Measurements from ENCODE around the gene TPGS1.
"Not testable (repeated sequence)": the region's sequence is repeated elsewhere in the genome, so short reads cannot be mapped to it uniquely, and the experiment has no call there.

Gene TPGS1

DNA sequence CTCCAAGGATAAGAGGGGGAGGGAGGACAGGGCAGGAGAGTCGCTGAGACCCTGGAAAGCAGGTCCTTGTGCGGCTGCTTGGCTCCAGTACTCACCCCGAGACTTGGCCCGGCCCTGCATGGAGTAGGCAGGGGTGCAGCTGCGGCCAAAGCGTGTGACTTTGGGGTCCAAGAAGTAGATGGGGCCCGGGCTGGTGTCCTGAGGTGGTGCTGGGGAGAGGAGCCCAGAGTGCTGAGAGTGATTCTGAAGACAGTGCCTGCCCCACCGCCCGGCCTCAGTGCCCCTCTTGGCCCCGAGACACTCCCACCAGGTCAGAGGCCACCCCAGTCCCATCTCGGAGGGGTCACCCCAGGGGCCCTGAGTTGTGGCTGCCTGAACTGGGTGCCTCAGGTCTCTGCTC lies 39.7 kb upstream of the TPGS1 start:
- in situ Hi-C loops (cut with HindIII; ENCODE audit: low pct_unique_long_range_greater_than_20kb, low sequenced_read_pairs) = no loop called here
- no peak for DNase-seq (ENCODE audit: low read depth in 1 of 2, low spot score in 1 of 2)
- TF ChIP-seq JUND (IDR thresholded peaks at IDR 0.05; ENCODE audit: low read depth) = no peak

DNA sequence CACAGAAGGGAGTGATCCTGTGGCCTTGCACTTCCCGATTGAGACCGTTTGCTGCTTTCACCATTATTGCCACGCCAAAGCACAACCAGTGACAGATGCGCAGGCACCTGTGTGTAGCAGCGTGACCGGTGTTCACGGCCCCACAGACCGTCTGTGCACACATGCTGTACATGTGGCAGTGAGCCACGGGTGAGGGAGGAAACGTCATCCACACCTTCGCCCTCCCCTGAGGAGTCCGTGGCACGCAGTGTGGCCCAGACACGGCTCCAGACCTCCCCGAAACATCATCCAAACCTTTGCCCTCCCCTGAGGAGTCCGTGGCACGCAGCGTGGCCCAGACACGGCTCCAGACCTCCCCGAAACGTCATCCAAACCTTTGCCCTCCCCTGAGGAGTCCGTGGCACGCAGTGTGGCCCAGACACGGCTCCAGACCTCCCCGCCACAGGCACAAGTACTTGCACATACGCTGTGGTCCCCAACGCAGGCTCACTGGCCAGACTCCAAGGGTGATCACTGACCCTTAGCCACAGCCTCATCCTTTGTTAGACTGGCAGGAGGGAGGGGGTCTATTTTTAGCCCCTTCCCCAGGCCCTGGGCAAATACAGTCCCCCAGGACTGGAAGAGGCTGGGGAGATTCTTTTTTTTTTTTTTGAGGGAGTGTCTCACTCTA lies 38.6 kb upstream of the TPGS1 start:
- DNase-seq (ENCODE audit: low read depth in 1 of 2, low spot score in 1 of 2) = no peak
- no peak for TF ChIP-seq JUND (IDR thresholded peaks at IDR 0.05; ENCODE audit: low read depth)
- in situ Hi-C loops (cut with HindIII; ENCODE audit: low pct_unique_long_range_greater_than_20kb, low sequenced_read_pairs) = no loop called here

DNA sequence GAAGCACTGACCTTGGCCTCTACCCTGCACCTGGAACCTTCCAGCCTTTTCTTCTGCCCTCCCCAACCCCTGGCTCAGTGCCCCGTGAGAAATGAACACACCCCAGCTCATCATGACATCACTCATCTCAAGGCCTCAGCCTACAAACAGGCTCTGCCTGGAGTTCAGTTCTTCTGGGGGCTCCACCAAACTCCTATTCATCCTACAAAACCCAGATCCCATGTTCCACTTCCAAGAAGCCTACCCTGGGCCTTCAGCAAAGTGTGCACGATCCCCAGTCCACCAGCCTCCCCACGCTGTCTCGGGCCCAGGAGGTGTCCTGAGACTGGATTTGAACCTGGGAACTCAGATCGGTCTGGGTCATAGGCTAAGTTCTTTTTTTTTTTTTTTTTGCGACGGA lies 37.5 kb upstream of the TPGS1 start:
- no peak for TF ChIP-seq JUND (IDR thresholded peaks at IDR 0.05; ENCODE audit: low read depth)
- in situ Hi-C loops (cut with HindIII; ENCODE audit: low pct_unique_long_range_greater_than_20kb, low sequenced_read_pairs) = no loop called here
- no peak for DNase-seq (ENCODE audit: low read depth in 1 of 2, low spot score in 1 of 2)

DNA sequence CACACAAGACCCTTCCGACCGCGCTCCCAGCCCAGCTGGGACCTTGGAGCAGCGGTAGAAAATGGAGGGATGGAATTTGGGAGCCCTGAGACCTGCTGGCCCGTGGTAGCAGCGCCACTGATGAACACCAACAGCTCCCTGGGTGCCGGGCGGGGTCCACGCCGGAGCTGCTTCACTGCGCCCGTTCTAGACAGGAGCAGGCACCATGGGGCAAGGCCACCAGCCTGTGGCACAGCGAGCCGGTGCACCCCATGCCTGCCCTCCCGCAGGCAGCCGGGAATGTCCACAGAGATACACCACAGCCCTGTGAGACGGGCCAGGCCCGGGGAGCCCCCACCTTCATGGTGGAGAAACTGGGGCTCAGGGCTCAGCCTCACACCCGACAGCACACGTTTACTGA lies 36.6 kb upstream of the TPGS1 start:
- TF ChIP-seq JUND (IDR thresholded peaks at IDR 0.05; ENCODE audit: low read depth) = no peak
- in situ Hi-C loops (cut with HindIII; ENCODE audit: low pct_unique_long_range_greater_than_20kb, low sequenced_read_pairs) = no loop called here
- no peak for DNase-seq (ENCODE audit: low read depth in 1 of 2, low spot score in 1 of 2)

DNA sequence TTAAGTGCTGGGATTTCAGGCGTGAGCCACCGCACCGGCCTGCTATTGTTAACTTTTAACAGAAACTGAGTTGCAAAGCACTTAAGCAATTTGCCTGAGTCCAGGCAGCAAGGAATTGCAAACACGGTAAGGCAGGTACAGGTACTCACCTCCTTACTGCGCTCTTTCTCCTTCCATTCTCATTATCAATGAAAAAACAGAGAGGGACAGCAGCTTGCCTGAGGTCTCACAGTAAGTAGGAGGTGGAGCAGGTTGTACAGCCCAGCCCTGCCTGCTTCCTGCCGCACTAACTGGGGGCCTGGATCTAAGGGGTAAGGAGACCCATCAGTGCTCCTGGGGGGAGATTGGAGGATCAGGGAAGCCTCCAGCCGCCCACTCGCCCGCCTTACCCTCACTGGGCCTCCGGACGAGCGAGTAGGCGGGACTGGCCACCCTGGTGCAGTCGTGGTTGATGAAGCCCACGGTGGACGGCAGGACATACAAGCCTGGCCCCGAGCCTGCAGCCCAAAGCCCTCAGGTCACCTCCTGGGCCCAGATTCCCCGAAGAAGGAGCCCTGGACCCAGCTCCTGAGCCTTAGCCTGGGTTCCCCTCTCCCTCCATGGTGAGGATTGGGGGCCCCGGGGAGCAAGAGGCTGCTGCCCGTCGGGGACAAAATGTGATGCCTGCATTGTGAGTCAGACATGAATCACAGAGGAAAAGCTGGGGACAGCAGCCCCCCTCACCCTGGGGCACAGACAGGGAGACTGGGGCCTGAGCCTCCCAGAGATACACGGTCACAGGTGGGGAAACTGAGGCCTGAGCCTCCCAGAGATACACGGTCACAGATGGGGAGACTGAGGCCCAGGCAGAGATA lies 35.1 kb upstream of the TPGS1 start:
- TF ChIP-seq JUND (IDR thresholded peaks at IDR 0.05; ENCODE audit: low read depth) = no peak
- in situ Hi-C loops (cut with HindIII; ENCODE audit: low pct_unique_long_range_greater_than_20kb, low sequenced_read_pairs) = no loop called here
- DNase-seq (ENCODE audit: low read depth in 1 of 2, low spot score in 1 of 2) = no peak

DNA sequence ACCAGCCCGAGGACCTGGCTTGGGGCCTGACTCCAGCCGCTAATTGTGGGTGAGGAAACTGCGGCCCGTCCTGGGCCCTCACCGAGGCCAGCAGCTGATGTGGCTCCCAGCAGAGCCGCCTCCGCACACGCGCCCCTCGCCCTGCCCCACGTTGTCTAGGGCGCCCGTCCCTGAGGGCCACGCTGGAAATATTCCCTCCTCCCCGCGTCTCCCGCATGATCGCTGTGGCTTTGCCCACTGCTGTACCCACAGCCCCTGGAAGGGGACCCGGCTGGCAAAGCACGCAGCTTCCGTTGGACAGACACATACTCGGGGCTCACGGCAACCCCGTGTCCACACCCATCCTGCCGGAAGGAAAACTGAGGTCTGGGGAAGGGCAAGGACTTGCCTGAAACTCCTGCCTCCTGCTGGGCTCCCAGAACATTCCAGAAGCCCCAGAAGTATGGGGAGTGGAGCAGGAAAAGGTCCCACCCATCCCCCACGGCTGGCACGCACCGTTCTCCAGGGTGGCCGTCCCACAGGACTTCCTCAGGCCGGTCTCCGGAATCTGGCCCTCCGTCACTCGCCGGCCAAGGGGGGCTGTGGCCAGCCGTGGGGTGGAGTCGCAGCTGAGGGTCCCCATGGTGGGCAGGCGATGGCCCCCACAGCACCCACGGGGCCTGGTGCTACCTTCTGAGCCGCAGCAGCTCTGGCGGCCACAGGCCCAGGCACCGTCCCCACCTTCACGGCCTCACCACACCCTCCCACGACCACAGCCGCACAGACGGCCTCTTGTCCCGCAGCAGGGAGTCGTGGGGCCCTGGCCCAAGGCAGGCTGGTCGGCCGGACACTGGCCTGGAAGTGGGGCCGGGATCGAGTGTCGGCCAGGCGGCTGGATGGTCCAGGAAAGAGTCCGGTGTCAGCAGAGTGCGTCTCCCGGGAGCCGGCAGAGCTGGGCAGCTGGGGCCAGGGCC lies 32.9 kb upstream of the TPGS1 start:
- TF ChIP-seq JUND (IDR thresholded peaks at IDR 0.05; ENCODE audit: low read depth) = no peak
- DNase-seq (ENCODE audit: low read depth in 1 of 2, low spot score in 1 of 2) = no peak
- in situ Hi-C loops (cut with HindIII; ENCODE audit: low pct_unique_long_range_greater_than_20kb, low sequenced_read_pairs) = no loop called here

DNA sequence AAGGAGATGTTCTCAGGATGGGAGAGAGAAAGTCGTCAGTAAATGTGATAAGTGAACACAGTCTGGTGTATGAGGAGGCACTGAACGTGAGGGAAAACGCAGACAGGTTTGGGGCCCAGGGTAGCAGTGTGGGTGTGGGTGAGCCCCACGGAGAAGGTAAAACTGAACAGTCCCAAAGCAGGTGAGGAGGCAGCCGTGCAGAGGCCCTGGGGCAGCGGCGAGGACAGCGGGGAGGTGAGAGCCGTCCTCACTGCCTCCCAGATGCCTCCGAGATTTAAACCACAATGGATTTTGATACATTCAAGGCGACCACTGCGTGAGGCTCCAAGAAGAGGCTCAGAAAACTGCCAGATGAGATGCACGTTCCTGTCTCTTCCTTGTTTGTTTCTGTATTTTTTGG lies 31.9 kb upstream of the TPGS1 start:
- in situ Hi-C loops (cut with HindIII; ENCODE audit: low pct_unique_long_range_greater_than_20kb, low sequenced_read_pairs) = no loop called here
- no peak for DNase-seq (ENCODE audit: low read depth in 1 of 2, low spot score in 1 of 2)

DNA sequence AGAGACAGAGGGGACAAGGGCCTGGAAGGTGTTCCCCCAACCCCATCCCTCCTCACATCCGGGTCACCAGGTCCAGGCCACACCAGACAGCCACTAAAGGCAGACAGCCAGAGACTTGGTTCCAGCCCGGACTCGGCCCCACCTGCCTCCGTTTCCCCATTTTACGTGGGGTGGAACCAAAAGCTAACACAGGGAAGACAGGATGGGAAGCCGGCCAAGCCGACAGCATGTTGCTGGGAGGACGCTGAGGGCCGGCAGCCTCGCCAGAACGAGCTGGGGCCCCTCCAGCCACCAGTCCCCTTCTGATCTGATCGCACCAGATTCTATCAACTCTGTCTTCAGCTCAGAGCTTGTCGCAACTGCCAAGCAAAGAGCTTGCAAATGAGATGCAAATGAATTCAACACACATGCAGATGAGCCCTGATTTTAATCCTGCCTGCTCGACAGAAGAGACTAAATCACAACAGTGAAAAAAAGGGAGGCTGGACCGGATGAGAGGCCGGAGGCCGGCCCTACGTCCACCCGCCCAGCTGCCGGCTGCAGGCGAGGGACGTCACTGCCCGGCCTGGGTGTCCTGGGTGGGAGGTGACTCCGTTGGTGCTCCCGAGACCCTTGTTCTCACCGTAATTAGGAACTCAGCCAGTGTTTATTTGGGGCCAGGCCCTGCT lies 28.9 kb upstream of the TPGS1 start:
- TF ChIP-seq JUND (IDR thresholded peaks at IDR 0.05; ENCODE audit: low read depth) = no peak
- DNase-seq (ENCODE audit: low read depth in 1 of 2, low spot score in 1 of 2) = no peak
- in situ Hi-C loops (cut with HindIII; ENCODE audit: low pct_unique_long_range_greater_than_20kb, low sequenced_read_pairs) = no loop called here

More for the DNA sequence above, 31.9 kb upstream of the TPGS1 start:
- TF ChIP-seq JUND (IDR thresholded peaks at IDR 0.05; ENCODE audit: low read depth) = no peak

DNA sequence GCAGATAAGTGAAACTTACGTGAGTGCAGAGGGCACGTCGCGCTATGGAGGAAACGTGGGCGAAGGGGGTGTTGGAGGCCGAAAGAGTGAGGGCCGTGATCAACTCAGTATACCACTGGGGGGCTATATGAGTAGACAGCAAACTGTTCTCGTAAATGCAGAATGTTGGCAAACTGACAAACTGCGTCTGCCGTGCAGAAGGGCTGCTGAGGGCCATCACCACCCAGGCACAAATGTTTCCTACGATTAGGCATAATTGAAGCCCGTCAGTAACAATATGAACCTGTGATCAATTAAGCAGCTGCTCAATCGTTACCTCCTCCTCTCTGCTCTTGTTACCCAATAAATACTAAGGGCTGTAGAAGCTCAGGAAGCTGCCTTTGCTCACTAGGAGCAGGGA lies 28.3 kb upstream of the TPGS1 start:
- no peak for DNase-seq (ENCODE audit: low read depth in 1 of 2, low spot score in 1 of 2)

DNA sequence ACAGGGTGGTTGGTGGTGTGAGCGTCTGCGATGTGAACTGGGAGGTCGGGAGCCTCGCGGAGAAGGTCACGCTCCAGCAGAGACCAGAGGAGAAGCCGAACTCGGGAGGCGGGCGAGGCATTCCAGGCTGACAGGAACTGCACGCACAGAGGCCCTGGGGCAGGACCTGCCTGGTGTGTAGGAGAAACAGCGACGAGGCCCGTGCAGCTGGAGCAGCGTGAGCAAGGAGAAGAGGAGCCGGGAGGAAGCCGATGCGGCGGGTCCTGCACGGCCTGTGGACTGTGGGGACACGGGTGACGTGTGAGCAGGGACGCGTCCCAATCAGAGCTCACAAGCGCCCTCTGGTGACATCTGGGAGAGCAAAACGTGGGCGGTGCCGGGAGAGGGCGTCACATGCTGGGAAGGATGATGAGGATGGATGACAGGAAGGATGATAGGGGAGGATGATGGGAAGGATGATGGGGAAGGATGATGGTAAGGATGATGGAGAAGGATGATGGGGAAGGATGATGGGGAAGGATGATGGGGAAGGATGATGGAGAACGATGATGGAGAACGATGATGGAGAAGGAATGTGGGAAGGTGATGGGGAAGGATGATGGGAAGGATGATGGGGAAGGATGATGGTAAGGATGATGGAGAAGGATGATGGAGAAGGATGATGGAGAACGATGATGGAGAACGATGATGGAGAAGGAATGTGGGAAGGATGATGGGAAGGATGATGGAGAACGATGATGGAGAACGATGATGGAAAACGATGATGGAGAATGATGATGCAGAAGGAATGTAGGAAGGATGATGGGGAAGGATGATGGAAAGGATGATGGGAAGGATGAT lies 27.1 kb upstream of the TPGS1 start:
- in situ Hi-C loops (cut with HindIII; ENCODE audit: low pct_unique_long_range_greater_than_20kb, low sequenced_read_pairs) = no loop called here
- DNase-seq (ENCODE audit: low read depth in 1 of 2, low spot score in 1 of 2) = peak; percentile 37 to 73
- TF ChIP-seq JUND (IDR thresholded peaks at IDR 0.05; ENCODE audit: low read depth) = no peak

More for the DNA sequence above, 28.3 kb upstream of the TPGS1 start:
- TF ChIP-seq JUND (IDR thresholded peaks at IDR 0.05; ENCODE audit: low read depth) = no peak
- in situ Hi-C loops (cut with HindIII; ENCODE audit: low pct_unique_long_range_greater_than_20kb, low sequenced_read_pairs) = no loop called here

DNA sequence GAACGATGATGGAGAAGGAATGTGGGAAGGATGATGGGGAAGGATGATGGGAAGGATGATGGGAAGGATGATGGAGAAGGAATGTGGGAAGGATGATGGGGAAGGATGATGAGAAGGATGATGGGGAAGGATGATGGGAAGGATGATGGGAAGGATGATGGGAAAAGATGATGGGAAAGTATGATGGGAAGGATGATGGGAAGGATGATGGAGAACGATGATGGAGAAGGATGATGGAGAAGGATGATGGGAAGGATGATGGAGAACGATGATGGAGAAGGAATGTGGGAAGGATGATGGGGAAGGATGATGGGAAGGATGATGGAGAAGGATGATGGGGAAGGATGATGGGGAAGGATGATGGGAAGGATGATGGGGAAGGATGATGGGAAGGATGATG lies 26.2 kb upstream of the TPGS1 start:
- DNase-seq (ENCODE audit: low read depth in 1 of 2, low spot score in 1 of 2); in situ Hi-C loops (cut with HindIII; ENCODE audit: low pct_unique_long_range_greater_than_20kb, low sequenced_read_pairs): not testable (repeated sequence)

Measured in T47D (cell line).